Trophoblast cell (in vitro differentiated cells and primary cell): ENCODE data around the gene ITM2B.

Experiments used
- DNase-seq, 2 donors: peaks; one replicate each; pipeline ENCODE4 v3.0.0-alpha.2; 2016
- H2AFZ ChIP-seq: 2 replicates; pipeline ENCODE4 v1.6.1; 2013; ENCODE audit warnings: low read length, moderate library complexity, mild to moderate bottlenecking; ENCODE audit not compliant: insufficient read depth, poor library complexity
- H2AK5ac ChIP-seq: 2 replicates; pipeline ENCODE4 v1.6.1; 2013; ENCODE audit warnings: mild to moderate bottlenecking, low read length
- H2BK120ac ChIP-seq: 2 replicates; pipeline ENCODE4 v1.6.1; 2013; ENCODE audit warnings: low read length, mild to moderate bottlenecking, moderate library complexity; ENCODE audit not compliant: insufficient read depth, poor library complexity
- H2BK12ac ChIP-seq: 2 replicates; pipeline ENCODE4 v1.6.1; 2013; ENCODE audit warnings: mild to moderate bottlenecking, low read length, moderate library complexity
- H2BK5ac ChIP-seq: 2 replicates; pipeline ENCODE4 v1.6.1; 2013; ENCODE audit warnings: low read length, low read depth, moderate library complexity, mild to moderate bottlenecking; ENCODE audit not compliant: poor library complexity
- H3K14ac ChIP-seq: 2 replicates; pipeline ENCODE4 v1.6.1; 2013; ENCODE audit warnings: mild to moderate bottlenecking, low read length
- H3K18ac ChIP-seq: 2 replicates; pipeline ENCODE4 v1.6.1; 2013; ENCODE audit warnings: mild to moderate bottlenecking, low read length
- H3K23ac ChIP-seq: 2 replicates; pipeline ENCODE4 v1.6.1; 2013; ENCODE audit warnings: low read length
- H3K27ac ChIP-seq: 2 replicates; pipeline ENCODE4 v1.5.1; 2013; ENCODE audit warnings: low read depth, mild to moderate bottlenecking, inconsistent platforms, low read length, moderate library complexity
- H3K27me3 ChIP-seq: 2 replicates; pipeline ENCODE4 v1.6.1; 2013; ENCODE audit warnings: inconsistent platforms, mild to moderate bottlenecking, low read length, moderate library complexity; ENCODE audit not compliant: insufficient read depth
- H3K36me3 ChIP-seq, 2 experiments: 1 replicate in 1 of 2; 2 replicates in 1 of 2; pipeline ENCODE4 v1.6.1; 2013; ENCODE audit warnings: low read length in 2 of 2, mild to moderate bottlenecking in 2 of 2, moderate library complexity in 1 of 2; ENCODE audit not compliant: insufficient read depth in 2 of 2, control insufficient read depth in 1 of 2
- H3K4ac ChIP-seq: 2 replicates; pipeline ENCODE4 v1.6.1; 2013; ENCODE audit warnings: low read depth, mild to moderate bottlenecking, low read length, moderate library complexity
- H3K4me1 ChIP-seq, 2 experiments: 1 replicate in 1 of 2; 2 replicates in 1 of 2; pipeline ENCODE4 v1.6.1; 2013; ENCODE audit warnings: low read length in 2 of 2, mild to moderate bottlenecking in 2 of 2, moderate library complexity in 1 of 2; ENCODE audit not compliant: insufficient read depth in 2 of 2, control insufficient read depth in 1 of 2
- H3K4me2 ChIP-seq: 2 replicates; pipeline ENCODE4 v1.6.1; 2013; ENCODE audit warnings: inconsistent platforms, mild to moderate bottlenecking, low read length, moderate library complexity
- H3K4me3 ChIP-seq: 2 replicates; pipeline ENCODE4 v1.5.1; 2013; ENCODE audit warnings: mild to moderate bottlenecking, low read depth, low read length, inconsistent platforms
- H3K79me1 ChIP-seq: one replicate; pipeline ENCODE4 v1.6.1; 2013; ENCODE audit warnings: low read length
- H3K79me2 ChIP-seq: 2 replicates; pipeline ENCODE4 v1.6.1; 2013; ENCODE audit warnings: low read length, mild to moderate bottlenecking; ENCODE audit not compliant: control insufficient read depth, insufficient read depth, poor library complexity
- H3K9ac ChIP-seq: 2 replicates; pipeline ENCODE4 v1.6.1; 2013; ENCODE audit warnings: mild to moderate bottlenecking, low read length
- H3K9me3 ChIP-seq: 2 replicates; pipeline ENCODE4 v1.6.1; 2013; ENCODE audit warnings: low read depth, mild to moderate bottlenecking, control low read depth, inconsistent platforms, low read length; ENCODE audit not compliant: insufficient read depth
- H4K12ac ChIP-seq: 2 replicates; pipeline ENCODE4 v1.6.1; 2013; ENCODE audit warnings: low read depth, mild to moderate bottlenecking, low read length, moderate library complexity
- H4K8ac ChIP-seq: 2 replicates; pipeline ENCODE4 v1.6.1; 2013; ENCODE audit warnings: low read depth, mild to moderate bottlenecking, low read length, moderate library complexity
- H4K91ac ChIP-seq: one replicate; pipeline ENCODE4 v1.6.1; 2013; ENCODE audit warnings: low read depth, mild to moderate bottlenecking, low read length, moderate library complexity
- WGBS: extraction: QIAGEN DNeasy Blood & Tissue Kit; methylation state at CpG from one replicate; pipeline ENCODE4 v1.1.7; 2013; ENCODE audit warnings: missing lambda C conversion rate; ENCODE audit not compliant: insufficient read length, insufficient coverage; ENCODE audit errors: extremely low coverage; 5-methylcytosine and 5-hydroxymethylcytosine counted together

Gene ITM2B

GRCh38 chr13:48315969-48316650 is 83.1 kb downstream of the ITM2B start:
- Histone ChIP-seq H2AK5ac (no peak overlapping the region), H3K9ac (no peak overlapping the region), H3K23ac (no peak overlapping the region), H3K14ac (no peak overlapping the region), H3K4me2 (no peak overlapping the region), H3K4ac (no peak overlapping the region), H4K12ac (no peak overlapping the region), H4K91ac (no peak overlapping the region), H3K79me2 (no peaks in the 10 kb centered on the region), H3K4me3 (no peak overlapping the region), H3K27me3 (no peaks in the 10 kb centered on the region), H3K27ac (no peak overlapping the region), H4K8ac (no peak overlapping the region), H3K9me3 (no peaks in the 10 kb centered on the region), H3K18ac (no peak overlapping the region), H2BK120ac (no peak overlapping the region), H2BK5ac (no peak overlapping the region), H3K79me1 (no peaks in the 10 kb centered on the region), H2BK12ac (no peak overlapping the region), H3K4me1 (no peaks in the 10 kb centered on the region), H3K36me3 (peaks cover 6 to 16% of the 10 kb centered on the region in 2 experiments), H2AFZ (no peak overlapping the region)
- no CpG with 5 or more reads among the region's 17 CpGs for WGBS
- DNase-seq, result no peak

- Histone ChIP-seq H3K4me1 (no peaks in the 10 kb centered on the region), H2BK5ac (no peak overlapping the region), H3K18ac (no peak overlapping the region), H2BK12ac (no peak overlapping the region), H3K4ac (no peak overlapping the region), H2BK120ac (no peak overlapping the region), H4K8ac (no peak overlapping the region), H3K9me3 (no peaks in the 10 kb centered on the region), H3K27me3 (no peaks in the 10 kb centered on the region), H3K4me2 (no peak overlapping the region), H3K79me2 (no peaks in the 10 kb centered on the region), H3K36me3 (peaks cover 6 to 16% of the 10 kb centered on the region in 2 experiments), H2AFZ (no peak overlapping the region), H2AK5ac (no peak overlapping the region), H3K14ac (no peak overlapping the region), H3K27ac (no peak overlapping the region), H3K4me3 (no peak overlapping the region), H3K79me1 (no peaks in the 10 kb centered on the region), H4K91ac (no peak overlapping the region), H3K9ac (no peak overlapping the region), H3K23ac (no peak overlapping the region), H4K12ac (no peak overlapping the region)
- WGBS, result no CpG with 5 or more reads among the region's 43 CpGs
- DNase-seq, result no peak
Measured at GRCh38 chr13:48316826-48317510, 84.0 kb downstream of the ITM2B start.

- Histone ChIP-seq H3K4me1 (no peaks in the 10 kb centered on the region), H3K79me1 (no peaks in the 10 kb centered on the region), H2AK5ac (no peak overlapping the region), H3K27ac (no peak overlapping the region), H3K4ac (no peak overlapping the region), H3K23ac (no peak overlapping the region), H4K8ac (no peak overlapping the region), H2BK12ac (no peak overlapping the region), H3K9me3 (no peaks in the 10 kb centered on the region), H3K4me2 (no peak overlapping the region), H2BK5ac (no peak overlapping the region), H3K27me3 (no peaks in the 10 kb centered on the region), H3K9ac (no peak overlapping the region), H3K4me3 (no peak overlapping the region), H3K36me3 (peaks cover 6 to 16% of the 10 kb centered on the region in 2 experiments), H4K91ac (no peak overlapping the region), H3K18ac (no peak overlapping the region), H3K14ac (no peak overlapping the region), H2BK120ac (no peak overlapping the region), H3K79me2 (no peaks in the 10 kb centered on the region), H2AFZ (no peak overlapping the region), H4K12ac (no peak overlapping the region)
- no peak for DNase-seq
- WGBS, result no CpG with 5 or more reads among the region's 41 CpGs
Measured at GRCh38 chr13:48317511-48318376, 84.7 kb downstream of the ITM2B start.

GRCh38 chr13:48318377-48318811 is 85.4 kb downstream of the ITM2B start:
- WGBS, result no CpG with 5 or more reads among the region's 28 CpGs

More at GRCh38 chr13:48318377-48318811, 85.4 kb downstream of the ITM2B start:
- no peak overlapping the region for H4K91ac ChIP-seq
- no peak overlapping the region for H3K27ac ChIP-seq
- H3K9me3 ChIP-seq, result no peaks in the 10 kb centered on the region
- no peak overlapping the region for H4K8ac ChIP-seq
- no peak overlapping the region for H3K4me3 ChIP-seq
- no peaks in the 10 kb centered on the region for H3K4me1 ChIP-seq
- H2BK120ac ChIP-seq, result no peak overlapping the region
- H2BK12ac ChIP-seq, result no peak overlapping the region
- H3K23ac ChIP-seq, result no peak overlapping the region
- no peak overlapping the region for H4K12ac ChIP-seq
- peak in 1 of 2 donors; percentile 4 for DNase-seq
- no peaks in the 10 kb centered on the region for H3K79me2 ChIP-seq
- no peak overlapping the region for H2BK5ac ChIP-seq
- H3K79me1 ChIP-seq, result no peaks in the 10 kb centered on the region
- peaks cover 6 to 16% of the 10 kb centered on the region in 2 experiments for H3K36me3 ChIP-seq
- H3K18ac ChIP-seq, result no peak overlapping the region
- no peak overlapping the region for H3K14ac ChIP-seq
- no peak overlapping the region for H3K9ac ChIP-seq
- no peak overlapping the region for H2AFZ ChIP-seq
- no peak overlapping the region for H2AK5ac ChIP-seq
- no peaks in the 10 kb centered on the region for H3K27me3 ChIP-seq
- no peak overlapping the region for H3K4ac ChIP-seq
- H3K4me2 ChIP-seq, result no peak overlapping the region
